RPMI8226 (cell line): ENCODE data around the gene RAPGEF2.

Experiments
- DNase-seq: peaks from one replicate; pipeline ENCODE4 v3.0.0-alpha.2; 2015

The RAPGEF2 gene

GRCh38 chr4:159201168-159201567 lies 98.3 kb downstream of the RAPGEF2 start:
- no peak for DNase-seq

- no peak for DNase-seq
Observed at GRCh38 chr4:159204566-159204965, 101.7 kb downstream of the RAPGEF2 start.

GRCh38 chr4:159205466-159205865 lies 102.6 kb downstream of the RAPGEF2 start:
- DNase-seq, result no peak

- no peak for DNase-seq
Observed at GRCh38 chr4:159206427-159206871, 103.6 kb downstream of the RAPGEF2 start.

GRCh38 chr4:159209249-159209648 lies 106.4 kb downstream of the RAPGEF2 start:
- no peak for DNase-seq

GRCh38 chr4:159210975-159211374 lies 108.1 kb downstream of the RAPGEF2 start:
- no peak for DNase-seq

GRCh38 chr4:159212675-159213293 lies 109.9 kb downstream of the RAPGEF2 start:
- DNase-seq, result no peak

- no peak for DNase-seq
Observed at GRCh38 chr4:159216834-159217233, 114.0 kb downstream of the RAPGEF2 start.

GRCh38 chr4:159219862-159220261 lies 117.0 kb downstream of the RAPGEF2 start:
- no peak for DNase-seq

GRCh38 chr4:159220353-159220752 lies 117.5 kb downstream of the RAPGEF2 start:
- no peak for DNase-seq

GRCh38 chr4:159221280-159221679 lies 118.4 kb downstream of the RAPGEF2 start:
- DNase-seq, result no peak

GRCh38 chr4:159222043-159222552 lies 119.2 kb downstream of the RAPGEF2 start:
- DNase-seq, result no peak

- DNase-seq, result no peak
Observed at GRCh38 chr4:159224408-159224807, 121.5 kb downstream of the RAPGEF2 start.

GRCh38 chr4:159227378-159227777 lies 124.5 kb downstream of the RAPGEF2 start:
- DNase-seq, result no peak

- no peak for DNase-seq
Observed at GRCh38 chr4:159227984-159228383, 125.1 kb downstream of the RAPGEF2 start.

- DNase-seq, result no peak
Observed at GRCh38 chr4:159229164-159229563, 126.3 kb downstream of the RAPGEF2 start.

- DNase-seq, result no peak
Observed at GRCh38 chr4:159232465-159233106, 129.7 kb downstream of the RAPGEF2 start.

GRCh38 chr4:159235779-159236368 lies 133.0 kb downstream of the RAPGEF2 start:
- DNase-seq, result no peak

- DNase-seq, result no peak
Observed at GRCh38 chr4:159237975-159238374, 135.1 kb downstream of the RAPGEF2 start.

GRCh38 chr4:159238631-159239030 lies 135.8 kb downstream of the RAPGEF2 start:
- DNase-seq, result no peak

- no peak for DNase-seq
Observed at GRCh38 chr4:159239629-159240028, 136.8 kb downstream of the RAPGEF2 start.

GRCh38 chr4:159240046-159240445 lies 137.2 kb downstream of the RAPGEF2 start:
- no peak for DNase-seq

GRCh38 chr4:159240687-159241086 lies 137.8 kb downstream of the RAPGEF2 start:
- no peak for DNase-seq

GRCh38 chr4:159242427-159242826 lies 139.5 kb downstream of the RAPGEF2 start:
- DNase-seq, result no peak
